Retina (tissue), 1 donor: ENCODE measurements around the gene RAPGEF1.
"Not testable (repeated sequence)": the region's sequence is repeated elsewhere in the genome, so short reads cannot be mapped to it uniquely, and the experiment has no call there.

ENCODE experiments used
- DNase-seq: peaks from one replicate; pipeline ENCODE4 v3.0.0-alpha.2; 2016

RAPGEF1 gene

GRCh38 chr9:131727795-131728545 lies 11.9 kb downstream of the RAPGEF1 start:
- DNase-seq, result no peak

- DNase-seq, result no peak
Measured at GRCh38 chr9:131727184-131727759, 12.6 kb downstream of the RAPGEF1 start.

- no peak for DNase-seq
Measured at GRCh38 chr9:131724683-131725082, 15.2 kb downstream of the RAPGEF1 start.

GRCh38 chr9:131723632-131724031 lies 16.2 kb downstream of the RAPGEF1 start:
- DNase-seq, result no peak

GRCh38 chr9:131722255-131722654 lies 17.6 kb downstream of the RAPGEF1 start:
- DNase-seq, result peak; percentile 44

- no peak for DNase-seq
Measured at GRCh38 chr9:131721076-131721475, 18.8 kb downstream of the RAPGEF1 start.

GRCh38 chr9:131720330-131720729 lies 19.5 kb downstream of the RAPGEF1 start:
- DNase-seq, result no peak

GRCh38 chr9:131719262-131719908 lies 20.5 kb downstream of the RAPGEF1 start:
- peak; percentile 58 for DNase-seq

GRCh38 chr9:131717719-131718460 lies 22.0 kb downstream of the RAPGEF1 start:
- no peak for DNase-seq

GRCh38 chr9:131715906-131716305 lies 24.0 kb downstream of the RAPGEF1 start:
- no peak for DNase-seq

GRCh38 chr9:131714821-131715220 lies 25.1 kb downstream of the RAPGEF1 start:
- DNase-seq, result no peak

GRCh38 chr9:131714161-131714646 lies 25.7 kb downstream of the RAPGEF1 start:
- no peak for DNase-seq

GRCh38 chr9:131713016-131713415 lies 26.9 kb downstream of the RAPGEF1 start:
- no peak for DNase-seq

GRCh38 chr9:131712151-131712716 lies 27.6 kb downstream of the RAPGEF1 start:
- DNase-seq, result no peak

GRCh38 chr9:131709771-131710431 lies 30.0 kb downstream of the RAPGEF1 start:
- no peak for DNase-seq

- DNase-seq, result not testable (repeated sequence)
Measured at GRCh38 chr9:131709010-131709770, 30.7 kb downstream of the RAPGEF1 start.

- no peak for DNase-seq
Measured at GRCh38 chr9:131708226-131709002, 31.5 kb downstream of the RAPGEF1 start.

GRCh38 chr9:131707733-131708157 lies 32.1 kb downstream of the RAPGEF1 start:
- no peak for DNase-seq

GRCh38 chr9:131707050-131707449 lies 32.8 kb downstream of the RAPGEF1 start:
- DNase-seq, result no peak

- DNase-seq, result no peak
Measured at GRCh38 chr9:131706608-131706970, 33.3 kb downstream of the RAPGEF1 start.

- no peak for DNase-seq
Measured at GRCh38 chr9:131704988-131705387, 34.9 kb downstream of the RAPGEF1 start.
